ENCODE results near the gene SLC2A1.

The SLC2A1 gene

GRCh38 chr1:42958488-42959319 is at the start of gene SLC2A1:
TSS of gene SLC2A1 (minus strand) at chr1:42958868. CDS start at chr1:42958651, 217 bp downstream.
- in situ Hi-C loops (cut with MboI; ENCODE audit: low sequenced_read_pairs) = no loop called here

GRCh38 chr1:43007377-43008114 is 48.9 kb upstream of the SLC2A1 start:
- in situ Hi-C loops (cut with MboI; ENCODE audit: low sequenced_read_pairs) = no loop called here

- in situ Hi-C loops (cut with MboI; ENCODE audit: low sequenced_read_pairs) = no loop called here
Observed at GRCh38 chr1:43005460-43006361, 47.0 kb upstream of the SLC2A1 start.

DNA sequence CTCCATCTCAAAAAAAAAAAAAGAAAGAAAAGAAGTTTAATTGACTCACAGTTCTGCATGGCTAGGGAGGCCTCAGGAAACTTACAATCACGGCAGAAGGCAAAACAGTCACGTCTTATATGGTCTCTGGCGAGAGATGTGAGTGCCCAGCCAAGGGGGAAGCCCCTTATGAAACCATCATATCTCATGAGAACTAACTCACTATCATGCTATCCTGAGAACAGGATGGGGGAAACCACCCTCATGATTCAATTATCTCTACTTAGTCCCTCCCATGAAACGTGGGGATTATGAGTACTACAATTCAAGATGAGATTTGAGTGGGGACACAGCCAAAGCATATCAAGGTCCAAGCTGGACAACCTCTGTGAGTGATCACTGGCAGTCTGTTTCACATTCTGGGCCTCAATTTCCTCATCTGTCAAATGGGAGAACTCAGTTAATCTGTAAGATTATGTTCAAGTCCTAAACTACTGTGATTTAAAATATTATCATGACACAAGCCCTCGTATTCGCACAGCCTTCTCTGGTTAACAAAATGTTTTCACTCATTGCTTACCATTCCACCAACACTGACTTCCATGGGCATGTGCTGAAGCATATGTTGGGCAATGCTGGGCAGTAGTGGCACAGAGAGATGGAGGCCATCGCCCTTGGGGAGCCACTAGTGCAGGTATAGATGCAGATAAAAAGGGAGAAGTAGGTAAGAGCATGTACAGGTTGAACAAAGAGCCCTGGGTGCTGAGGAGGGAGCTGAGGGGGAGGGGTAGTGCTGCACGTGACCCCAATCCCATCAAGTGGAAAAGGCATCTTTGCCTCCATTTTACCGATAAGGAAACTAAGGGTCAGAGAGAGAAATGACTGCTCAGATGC is 46.2 kb upstream of the SLC2A1 start:
- in situ Hi-C loops (cut with MboI; ENCODE audit: low sequenced_read_pairs) = no loop called here

GRCh38 chr1:43002766-43003165 is 44.1 kb upstream of the SLC2A1 start:
- in situ Hi-C loops (cut with MboI; ENCODE audit: low sequenced_read_pairs) = no loop called here

DNA sequence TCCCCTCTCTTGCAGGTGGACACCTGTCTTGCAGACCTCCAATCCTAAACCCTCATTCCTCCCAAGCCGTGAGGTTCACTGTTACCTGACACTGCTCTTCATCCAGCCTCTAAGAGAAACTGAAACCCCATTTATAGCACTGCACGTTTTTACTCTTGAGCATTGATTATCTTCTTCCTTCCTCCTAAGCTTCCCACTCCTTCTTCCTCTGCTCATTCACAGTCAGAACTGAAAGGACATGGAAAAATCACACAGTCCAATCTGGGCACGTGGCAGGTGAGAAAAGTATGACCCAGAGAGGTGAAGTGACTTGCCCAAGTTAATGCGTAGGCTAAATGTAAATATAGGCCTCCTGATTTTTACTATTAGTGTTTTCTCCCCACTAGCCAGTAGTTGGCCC is 43.4 kb upstream of the SLC2A1 start:
- in situ Hi-C loops (cut with MboI; ENCODE audit: low sequenced_read_pairs) = no loop called here

GRCh38 chr1:43001434-43001833 is 42.8 kb upstream of the SLC2A1 start:
- in situ Hi-C loops (cut with MboI; ENCODE audit: low sequenced_read_pairs) = no loop called here

GRCh38 chr1:43000271-43000670 is 41.6 kb upstream of the SLC2A1 start:
- in situ Hi-C loops (cut with MboI; ENCODE audit: low sequenced_read_pairs) = no loop called here

DNA sequence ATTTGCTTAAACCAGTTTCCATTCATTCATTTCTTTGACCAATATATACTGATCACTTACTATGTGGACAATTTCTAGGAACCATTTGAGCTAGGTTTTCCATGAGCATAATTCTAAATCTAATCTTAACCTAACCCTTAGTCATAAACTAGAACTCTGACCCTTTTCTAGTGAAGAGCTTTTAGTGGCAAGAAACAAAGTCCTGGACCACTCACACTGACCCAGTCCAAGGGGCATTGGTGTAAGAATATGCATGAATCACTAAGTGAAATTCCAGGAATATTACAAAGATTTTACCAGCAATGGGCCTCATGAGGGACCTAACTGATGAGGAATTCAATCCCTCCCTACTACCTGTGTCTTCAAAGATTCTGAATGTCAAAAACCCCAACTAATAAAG is 40.6 kb upstream of the SLC2A1 start:
- in situ Hi-C loops (cut with MboI; ENCODE audit: low sequenced_read_pairs) = no loop called here

GRCh38 chr1:42998386-42998785 is 39.7 kb upstream of the SLC2A1 start:
- in situ Hi-C loops (cut with MboI; ENCODE audit: low sequenced_read_pairs) = no loop called here

GRCh38 chr1:42996384-42996970 is 37.8 kb upstream of the SLC2A1 start:
- in situ Hi-C loops (cut with MboI; ENCODE audit: low sequenced_read_pairs) = no loop called here

- in situ Hi-C loops (cut with MboI; ENCODE audit: low sequenced_read_pairs) = no loop called here
Observed at GRCh38 chr1:42993502-42994136, 35.0 kb upstream of the SLC2A1 start.

DNA sequence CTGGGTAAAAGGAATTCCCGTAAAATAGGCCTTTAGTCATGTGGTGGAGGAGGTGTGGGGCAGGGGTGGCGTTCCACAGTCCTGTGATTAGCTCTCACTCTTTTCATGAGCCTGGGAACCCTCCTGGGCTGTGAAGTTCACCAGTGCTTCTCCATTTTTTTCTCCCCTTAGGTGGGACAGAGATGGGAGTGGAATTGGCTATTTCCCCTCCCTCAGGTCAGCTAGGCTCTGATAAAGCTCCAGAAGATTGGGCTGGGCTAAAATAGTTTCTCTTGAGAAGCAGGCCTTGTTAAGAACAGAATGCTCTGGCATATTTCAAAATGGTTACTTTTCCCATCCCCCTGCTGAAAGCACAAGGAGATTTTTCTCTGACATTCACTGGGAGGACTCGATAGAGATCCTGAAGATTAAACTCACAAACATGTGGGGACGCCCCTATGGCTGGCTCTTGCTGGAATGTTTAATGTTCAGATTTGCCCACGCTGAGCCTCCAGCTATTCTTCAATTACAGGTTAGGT is 33.4 kb upstream of the SLC2A1 start:
- in situ Hi-C loops (cut with MboI; ENCODE audit: low sequenced_read_pairs) = no loop called here

GRCh38 chr1:42990757-42991346 is 32.2 kb upstream of the SLC2A1 start:
- in situ Hi-C loops (cut with MboI; ENCODE audit: low sequenced_read_pairs) = no loop called here

GRCh38 chr1:42983693-42984092 is 25.0 kb upstream of the SLC2A1 start:
- in situ Hi-C loops (cut with MboI; ENCODE audit: low sequenced_read_pairs) = no loop called here

DNA sequence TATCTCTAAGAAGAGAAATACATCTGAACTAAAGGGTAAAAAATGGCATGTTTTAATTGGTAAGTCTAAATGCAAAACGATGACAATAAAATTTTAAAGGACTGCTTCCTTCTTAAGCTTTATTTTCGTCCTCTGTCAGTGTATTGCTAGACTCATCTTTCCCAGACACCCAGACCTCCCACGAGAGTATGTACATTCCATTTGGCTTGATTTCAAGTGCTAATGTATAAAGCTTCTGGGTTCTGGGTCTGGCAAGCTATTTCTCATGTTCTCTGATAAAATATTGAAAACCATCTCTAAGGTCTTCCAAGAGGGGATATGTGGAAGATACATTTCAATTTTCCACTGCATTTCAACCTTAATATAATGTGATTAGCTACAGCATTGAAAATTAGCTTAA is 24.6 kb upstream of the SLC2A1 start:
- in situ Hi-C loops (cut with MboI; ENCODE audit: low sequenced_read_pairs) = no loop called here

DNA sequence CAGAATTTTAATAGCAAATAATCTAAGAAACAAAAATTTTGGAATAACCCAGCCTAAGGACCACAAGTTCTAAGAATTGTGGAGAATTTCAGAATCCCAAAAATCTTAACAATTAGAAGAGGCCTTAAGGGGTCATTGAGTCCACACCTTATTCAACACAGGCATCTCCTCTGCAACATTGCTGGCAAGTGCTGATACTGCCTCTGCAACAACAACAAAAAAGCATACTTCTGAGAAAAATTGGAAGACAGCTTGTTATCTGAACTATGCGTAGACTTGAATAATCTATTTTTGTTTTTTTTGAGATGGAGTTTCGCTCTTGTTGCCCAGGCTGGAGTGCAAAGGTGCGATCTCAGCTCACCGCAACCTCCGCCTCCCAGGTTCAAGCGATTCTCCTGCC is 24.0 kb upstream of the SLC2A1 start:
- in situ Hi-C loops (cut with MboI; ENCODE audit: low sequenced_read_pairs) = no loop called here

DNA sequence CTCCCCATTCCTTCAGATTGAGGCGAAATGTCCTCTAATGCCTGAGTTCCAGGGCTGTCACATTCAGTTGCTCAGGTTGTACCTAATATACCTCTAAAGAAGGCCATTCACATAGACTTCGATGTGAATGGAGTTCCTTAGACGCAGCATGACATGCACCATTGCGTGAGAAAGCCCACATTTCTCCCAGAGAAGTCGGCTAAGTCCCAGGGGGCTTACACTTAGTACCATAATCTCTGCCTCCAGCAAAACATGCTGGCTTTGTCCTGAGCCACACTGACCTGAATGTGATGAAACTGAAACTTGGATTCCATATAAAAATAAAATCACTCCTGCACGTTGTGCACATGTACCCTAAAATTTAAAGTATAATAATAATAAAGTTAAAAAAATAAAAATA is 23.2 kb upstream of the SLC2A1 start:
- in situ Hi-C loops (cut with MboI; ENCODE audit: low sequenced_read_pairs) = no loop called here

All from hTERT RPE-1 (cell line).